H1 (cell line): Measurements from ENCODE around the gene SHTN1. TPM values are rescaled to one million over a fixed set of nuclear protein-coding genes. Genes with fewer than 3 reads are reported as not detected.

Experiments
- BRCA1 ChIP-seq: IDR thresholded peaks from 2 replicates; pipeline ENCODE4 v1.6.1; 2012; ENCODE audit warnings: low read depth, low read length, improper control_type of control experiment
- NRF1 ChIP-seq: IDR thresholded peaks from 2 replicates; pipeline ENCODE4 v1.6.1; 2011; ENCODE audit warnings: mild to moderate bottlenecking, low read depth, low read length, improper control_type of control experiment
- polyA plus RNA-seq, 7 experiments: library from polyadenylated mRNA; depleted of rRNA in 3 of 7; stranded (reverse) in 5 of 7; unstranded in 2 of 7; fragments of >200 nt in 5 of 7; fragments of 200-250 nt in 2 of 7; gene quantifications; 1 replicate in 5 of 7; 2 replicates in 1 of 7; 4 replicates in 1 of 7; pipeline versions ENCODE4 v1.2.1 to v1.2.3, GENCODE V29; 2011 to 2013; ENCODE audit warnings: missing spikeins in 2 of 7, mixed read lengths in 2 of 7
- total RNA-seq: library from RNA; stranded (reverse); fragmentation: NEBNext Ultra II Directional; extraction: Animal tissue kit (Norgen Biotek cat#: 25700); gene quantifications from 2 replicates; pipeline ENCODE4 v1.2.1, GENCODE V29; 2021

SHTN1 gene
- total and polyA plus RNA-seq, 2 of the 8 experiments (the other 6 are each of a cell fraction or from before 2014, with no cell fraction given) = 3.3 to 12.7 TPM

- TF ChIP-seq NRF1 (no peak), BRCA1 (no peak)
- TF ChIP-seq, all 59 proteins: peak for 0
These were observed 136.8 kb downstream of the SHTN1 start (continued) for GRCh38 chr10:116868198-116868676.
